GM21786 (cell line): ENCODE data around the gene TSHZ2.
"Not testable (repeated sequence)": the region's sequence is repeated elsewhere in the genome, so short reads cannot be mapped to it uniquely, and the experiment has no call there.

Experiments used
- ATAC-seq: cut with Tn5 transposase; IDR thresholded peaks from one replicate; pipeline ENCODE4 v1.9.1; 2021; ENCODE audit not compliant: unreplicated experiment

The TSHZ2 gene

DNA sequence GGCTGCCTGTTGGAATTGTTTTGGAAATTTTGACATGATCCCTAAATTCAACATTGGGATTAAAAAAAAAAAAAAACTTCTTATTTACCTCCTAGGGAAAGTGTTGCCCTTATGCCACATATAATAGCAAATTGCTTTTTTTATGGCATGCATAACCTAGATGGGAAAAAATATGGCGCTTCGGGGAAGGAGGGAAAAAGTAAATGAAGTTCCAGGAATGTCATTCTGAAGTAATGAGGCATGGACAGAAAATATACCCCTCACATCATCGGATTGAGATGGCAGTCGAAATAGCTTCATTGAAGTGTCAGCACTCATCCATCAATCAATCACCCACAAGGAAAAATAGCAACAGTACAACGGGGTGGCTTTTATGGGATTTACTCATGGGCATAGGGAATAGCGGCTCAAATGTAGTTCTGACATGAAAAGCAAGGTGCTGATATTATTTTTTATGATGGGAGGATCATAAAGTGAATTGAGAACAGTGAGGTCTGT lies 516.7 kb downstream of the TSHZ2 start:
- ATAC-seq: no peak

GRCh38 chr20:53489528-53489927 lies 517.4 kb downstream of the TSHZ2 start:
- no peak for ATAC-seq

- ATAC-seq: no peak
Measured at GRCh38 chr20:53490620-53491019, 518.5 kb downstream of the TSHZ2 start.

DNA sequence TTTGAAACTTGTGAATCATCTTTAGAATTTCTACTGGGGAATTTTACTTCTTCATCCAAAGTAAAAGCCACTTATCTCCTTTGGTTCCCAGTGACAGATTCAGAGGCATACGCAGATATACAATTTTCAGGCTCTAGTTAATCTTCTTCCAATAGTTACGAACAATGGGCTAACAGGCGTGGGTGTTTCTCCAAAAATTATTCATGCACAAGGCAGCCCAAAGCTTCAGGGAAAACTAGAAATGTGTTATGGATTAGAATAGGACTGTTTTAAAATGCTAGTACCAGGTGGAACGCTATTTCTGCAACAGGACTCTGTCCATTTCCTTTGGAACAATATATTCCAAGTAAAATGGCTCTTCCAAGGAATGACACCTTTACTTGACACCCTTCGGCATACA lies 519.3 kb downstream of the TSHZ2 start:
- no peak for ATAC-seq

DNA sequence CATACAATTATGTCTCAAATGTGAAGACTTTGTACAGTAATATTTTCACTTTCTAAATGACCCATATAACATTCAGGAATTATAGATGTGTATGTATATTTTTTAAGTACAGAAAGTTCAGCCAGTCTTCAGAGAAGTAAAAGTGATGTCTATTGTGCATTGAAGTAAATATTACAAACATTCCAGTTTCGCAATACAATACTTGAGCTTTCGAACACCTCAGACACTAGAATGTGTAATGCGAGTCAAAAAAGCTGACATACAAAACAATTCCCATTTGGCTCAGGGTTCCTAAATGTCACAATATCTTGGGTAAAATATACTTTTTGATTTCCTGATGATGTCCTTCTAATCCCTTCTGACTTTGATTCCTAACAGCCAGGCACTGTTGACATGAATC lies 520.1 kb downstream of the TSHZ2 start:
- ATAC-seq: no peak

GRCh38 chr20:53493311-53493857 lies 521.2 kb downstream of the TSHZ2 start:
- no peak for ATAC-seq

GRCh38 chr20:53494753-53495152 lies 522.6 kb downstream of the TSHZ2 start:
- no peak for ATAC-seq

GRCh38 chr20:53495398-53496092 lies 523.4 kb downstream of the TSHZ2 start:
- ATAC-seq: no peak

GRCh38 chr20:53497246-53497645 lies 525.1 kb downstream of the TSHZ2 start:
- ATAC-seq: no peak

DNA sequence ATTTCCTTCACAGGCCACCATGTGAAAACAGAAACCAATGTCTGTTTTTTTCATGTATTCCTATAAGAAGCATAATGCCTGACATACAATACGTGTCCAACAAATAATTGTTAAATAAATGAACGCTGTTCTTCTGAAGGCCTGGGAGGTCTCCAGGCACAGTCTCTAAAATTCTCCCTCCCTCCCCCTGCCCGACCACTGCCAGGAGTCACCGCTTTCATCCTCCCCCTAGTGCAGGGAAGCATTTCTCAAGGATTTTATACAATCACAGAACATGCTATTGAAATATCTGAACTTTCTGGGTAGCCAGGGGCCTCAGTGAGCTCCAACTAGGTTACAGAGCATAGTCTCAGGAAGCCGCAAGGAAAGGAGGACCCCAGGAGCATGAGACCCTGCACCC lies 526.2 kb downstream of the TSHZ2 start:
- ATAC-seq: no peak

DNA sequence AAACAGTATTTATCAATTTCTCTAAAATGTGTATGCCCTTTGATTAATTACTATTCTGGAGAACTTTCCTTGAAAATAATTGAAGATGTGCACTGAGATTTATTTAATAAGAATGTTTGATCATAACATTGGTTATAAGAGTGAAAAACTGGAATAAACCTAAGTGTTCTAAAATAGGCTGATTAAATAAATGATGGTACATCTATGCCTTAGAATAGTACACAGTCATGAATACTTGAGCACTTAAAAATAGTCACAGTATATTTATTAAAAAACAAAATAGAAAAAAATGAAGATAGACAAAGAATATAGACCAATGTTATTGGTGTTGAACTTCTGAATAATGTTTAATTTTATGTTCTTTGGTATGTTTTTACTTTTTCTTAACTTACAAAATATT lies 528.5 kb downstream of the TSHZ2 start:
- ATAC-seq: no peak

DNA sequence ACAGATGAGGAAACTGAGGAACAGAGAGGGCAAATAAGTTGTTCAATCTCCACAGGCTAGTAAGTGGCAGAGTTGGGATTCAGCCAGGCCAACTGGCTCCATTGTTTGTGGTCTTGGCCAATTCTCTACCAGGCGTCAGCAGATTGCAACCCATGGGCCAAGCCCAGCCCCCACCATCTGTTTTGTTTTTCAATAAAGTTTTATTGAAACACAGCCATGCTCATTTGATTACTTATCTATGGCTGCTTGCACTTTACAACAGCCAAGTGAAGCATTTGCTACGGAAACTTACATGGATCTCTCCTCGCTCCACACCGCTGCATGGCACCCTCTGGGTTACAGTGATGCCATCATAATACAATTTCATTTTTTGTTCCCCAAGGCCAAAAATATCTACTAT lies 530.7 kb downstream of the TSHZ2 start:
- no peak for ATAC-seq

DNA sequence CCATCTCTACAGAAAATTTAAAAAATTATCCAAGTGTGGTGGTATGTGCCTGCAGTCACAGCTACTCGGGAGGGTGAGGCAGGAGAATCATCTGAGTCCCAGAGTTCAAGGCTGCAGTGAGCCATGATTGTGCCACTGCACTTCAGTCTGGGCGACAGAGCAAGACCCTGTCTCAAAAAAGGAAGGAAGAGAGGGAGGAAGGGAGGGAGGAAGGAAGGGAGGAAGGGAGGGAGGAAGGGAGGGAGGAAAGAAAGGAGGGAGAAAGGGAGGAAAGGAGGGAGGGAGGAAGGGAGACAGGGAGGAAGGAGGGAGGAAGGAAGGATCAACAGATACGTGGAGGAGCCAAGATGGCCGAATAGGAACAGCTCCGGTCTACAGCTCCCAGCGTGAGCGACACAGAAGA lies 531.4 kb downstream of the TSHZ2 start:
- ATAC-seq: no peak

- ATAC-seq: not testable (repeated sequence)
Measured at GRCh38 chr20:53504106-53504505, 531.9 kb downstream of the TSHZ2 start.

- no peak for ATAC-seq
Measured at GRCh38 chr20:53510262-53510661, 538.1 kb downstream of the TSHZ2 start.

DNA sequence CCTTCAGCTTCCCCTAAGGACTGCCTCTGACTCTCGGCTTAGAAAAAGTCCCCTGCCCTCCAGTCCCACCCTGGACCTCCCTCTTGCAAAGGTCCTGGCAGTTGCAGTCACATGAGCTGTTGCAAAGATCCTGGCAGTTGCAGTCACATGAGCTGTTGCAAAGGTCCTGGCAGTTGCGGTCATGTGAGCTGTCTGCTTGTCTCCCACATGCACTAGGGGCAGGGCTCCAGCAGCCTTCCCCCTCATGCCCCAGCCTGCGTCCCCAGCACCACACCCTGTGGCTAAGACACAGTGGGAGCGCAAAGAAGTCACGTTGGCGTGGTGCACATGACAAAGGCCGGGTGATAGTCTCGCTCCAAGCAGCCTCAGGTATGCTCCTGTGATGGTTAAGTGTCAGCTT lies 538.5 kb downstream of the TSHZ2 start:
- ATAC-seq: no peak

GRCh38 chr20:53512076-53512475 lies 539.9 kb downstream of the TSHZ2 start:
- no peak for ATAC-seq

DNA sequence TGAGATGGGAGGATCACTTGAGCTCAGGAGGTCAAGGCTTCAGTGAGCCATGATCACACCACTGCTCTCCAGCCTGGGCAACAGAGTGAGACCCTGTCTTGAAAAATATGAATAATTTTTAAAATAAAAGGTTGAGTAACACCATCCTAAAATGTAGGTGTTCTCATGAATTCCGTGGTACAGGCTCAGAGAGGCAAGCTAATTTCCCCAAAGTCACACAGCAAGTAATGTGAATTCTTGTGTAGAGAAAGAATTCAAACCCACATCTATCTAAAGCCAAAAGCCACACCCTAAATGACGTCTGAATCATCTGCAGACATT lies 541.0 kb downstream of the TSHZ2 start:
- ATAC-seq: no peak

- ATAC-seq: no peak
Measured at GRCh38 chr20:53513489-53514298, 541.5 kb downstream of the TSHZ2 start.

GRCh38 chr20:53515749-53516148 lies 543.6 kb downstream of the TSHZ2 start:
- no peak for ATAC-seq

- ATAC-seq: no peak
Measured at GRCh38 chr20:53517146-53517545, 545.0 kb downstream of the TSHZ2 start.

GRCh38 chr20:53521421-53521820 lies 549.3 kb downstream of the TSHZ2 start:
- ATAC-seq: not testable (repeated sequence)
